ENCODE data around the gene GRIPAP1. TPM values are rescaled to one million over a fixed set of nuclear protein-coding genes. Genes with fewer than 3 reads are reported as not detected.
A peak's percentile ranks its signal among the peaks of the same experiment; 100 is the strongest.

GRIPAP1 gene
- total RNA-seq, 5 donors from 2014 or later (not counting 1 experiment from before 2014, with no cell fraction given), result 85.2 to 123 (median 104) TPM

GRCh38 chrX:49040376-49040955 lies 38.4 kb upstream of the GRIPAP1 start:
- no peaks in the 10 kb centered on the region for H3K9me3 Mint-ChIP-seq
- no peak overlapping the region for H3K4me3 ChIP-seq (ENCODE audit: control insufficient read depth in 1 of 2, extremely low read depth in 1 of 2, low read length in 1 of 2)
- H3K27ac Mint-ChIP-seq, result peak overlapping the region; percentile 75 to 79
- H3K27me3 Mint-ChIP-seq, result no peaks in the 10 kb centered on the region
- DNase-seq (no peak), ATAC-seq (replicated peaks in 1 of 4) (no peak)
- no peaks in the 10 kb centered on the region for H3K9me3 ChIP-seq
- peaks cover 32 to 46% (median 40%) of the 10 kb centered on the region in 3 donors for H3K4me1 Mint-ChIP-seq
- no peaks in the 10 kb centered on the region for H3K27me3 ChIP-seq (replicated peaks in 1 of 2; ENCODE audit: control insufficient read depth in 2 of 2, extremely low read depth in 1 of 2, insufficient read depth in 2 of 2, low read length in 1 of 2)
- H3K36me3 Mint-ChIP-seq, result peaks cover 12% of the 10 kb centered on the region
- CTCF ChIA-PET, result no interaction called here
- H3K36me3 ChIP-seq (ENCODE audit: control insufficient read depth in 2 of 2, extremely low read depth in 1 of 2, insufficient read depth in 1 of 2, low read length in 1 of 2), result peaks cover 0 to 15% of the 10 kb centered on the region in 2 donors
- H3K4me3 Mint-ChIP-seq, result peak overlapping the region; percentile 13 to 80 (median 31)
- WGBS (ENCODE audit: insufficient coverage), result 83% methylated on average over 2 of the region's 7 CpGs
- peak overlapping the region; percentile 38 for H3K27ac ChIP-seq (ENCODE audit: low read length)
- POLR2A ChIA-PET, result no interaction called here
- H3K4me1 ChIP-seq (ENCODE audit: control insufficient read depth in 1 of 2, extremely low read depth in 1 of 2, insufficient read depth in 2 of 2, low read length in 2 of 2), result peaks cover 2 to 34% of the 10 kb centered on the region in 2 experiments

GRCh38 chrX:49039598-49040375 lies 37.7 kb upstream of the GRIPAP1 start:
- DNase-seq, result peak in 29 of 35 experiments; percentile 4 to 47 (median 15)
- no peak for ATAC-seq (replicated peaks in 1 of 4)
- Mint-ChIP-seq H3K27ac (peak overlapping the region; percentile 75 to 79), H3K27me3 (peaks cover 0 to under 1% of the 10 kb centered on the region in 2 donors), H3K4me1 (peaks cover 32 to 46% (median 40%) of the 10 kb centered on the region in 3 donors), H3K4me3 (peak overlapping the region; percentile 13 to 31 (median 22)), H3K9me3 (no peaks in the 10 kb centered on the region), H3K36me3 (peaks cover 13% of the 10 kb centered on the region)
- Histone ChIP-seq H3K9me3 (no peaks in the 10 kb centered on the region), H3K4me3 (ENCODE audit: control insufficient read depth in 1 of 2, extremely low read depth in 1 of 2, low read length in 1 of 2) (no peak overlapping the region), H3K27me3 (replicated peaks in 1 of 2; ENCODE audit: control insufficient read depth in 2 of 2, extremely low read depth in 1 of 2, insufficient read depth in 2 of 2, low read length in 1 of 2) (no peaks in the 10 kb centered on the region), H3K27ac (ENCODE audit: low read length) (peak overlapping the region; percentile 38), H3K4me1 (ENCODE audit: control insufficient read depth in 1 of 2, extremely low read depth in 1 of 2, insufficient read depth in 2 of 2, low read length in 2 of 2) (peaks cover 2 to 34% of the 10 kb centered on the region in 2 experiments), H3K36me3 (ENCODE audit: control insufficient read depth in 2 of 2, extremely low read depth in 1 of 2, insufficient read depth in 1 of 2, low read length in 1 of 2) (peaks cover 0 to 16% of the 10 kb centered on the region in 2 donors)
- no CpG with 5 or more reads among the region's 9 CpGs for WGBS (ENCODE audit: insufficient coverage)
- ChIA-PET POLR2A (no interaction called here), CTCF (interaction anchor here in 1 of 2 donors (0.6 kb wide), 1 partner anchor 73 kb away, joined by 3 read pairs; no protein-coding TSS in a partner anchor)

GRCh38 chrX:49037883-49038475 lies 35.9 kb upstream of the GRIPAP1 start:
- POLR2A ChIA-PET, result no interaction called here
- 97% methylated on average over 6 of the region's 15 CpGs for WGBS (ENCODE audit: insufficient coverage)
- Histone ChIP-seq H3K27ac (ENCODE audit: low read length) (no peak overlapping the region), H3K9me3 (no peaks in the 10 kb centered on the region), H3K4me3 (ENCODE audit: control insufficient read depth in 1 of 2, extremely low read depth in 1 of 2, low read length in 1 of 2) (no peak overlapping the region), H3K36me3 (ENCODE audit: control insufficient read depth in 2 of 2, extremely low read depth in 1 of 2, insufficient read depth in 1 of 2, low read length in 1 of 2) (peaks cover 0 to 33% of the 10 kb centered on the region in 2 donors), H3K27me3 (replicated peaks in 1 of 2; ENCODE audit: control insufficient read depth in 2 of 2, extremely low read depth in 1 of 2, insufficient read depth in 2 of 2, low read length in 1 of 2) (no peaks in the 10 kb centered on the region), H3K4me1 (ENCODE audit: control insufficient read depth in 1 of 2, extremely low read depth in 1 of 2, insufficient read depth in 2 of 2, low read length in 2 of 2) (peaks cover 2 to 27% of the 10 kb centered on the region in 2 experiments)
- Mint-ChIP-seq H3K27me3 (peaks cover 0 to 4% of the 10 kb centered on the region in 2 donors), H3K27ac (no peak overlapping the region), H3K4me3 (no peak overlapping the region), H3K9me3 (no peaks in the 10 kb centered on the region), H3K4me1 (peaks cover 32 to 41% (median 35%) of the 10 kb centered on the region in 3 donors), H3K36me3 (peaks cover 25% of the 10 kb centered on the region)
- DNase-seq, result no peak
- CTCF ChIA-PET, result no interaction called here
- no peak for ATAC-seq (replicated peaks in 1 of 4)

GRCh38 chrX:49030283-49030682 lies 28.2 kb upstream of the GRIPAP1 start:
- Histone ChIP-seq H3K4me3 (ENCODE audit: control insufficient read depth in 1 of 2, extremely low read depth in 1 of 2, low read length in 1 of 2) (no peak overlapping the region), H3K4me1 (ENCODE audit: control insufficient read depth in 1 of 2, extremely low read depth in 1 of 2, insufficient read depth in 2 of 2, low read length in 2 of 2) (no peaks in the 10 kb centered on the region), H3K27me3 (replicated peaks in 1 of 2; ENCODE audit: control insufficient read depth in 2 of 2, extremely low read depth in 1 of 2, insufficient read depth in 2 of 2, low read length in 1 of 2) (no peaks in the 10 kb centered on the region), H3K9me3 (no peaks in the 10 kb centered on the region), H3K27ac (ENCODE audit: low read length) (no peak overlapping the region), H3K36me3 (ENCODE audit: control insufficient read depth in 2 of 2, extremely low read depth in 1 of 2, insufficient read depth in 1 of 2, low read length in 1 of 2) (peaks cover 0 to 24% of the 10 kb centered on the region in 2 donors)
- Mint-ChIP-seq H3K4me3 (no peak overlapping the region), H3K27ac (no peak overlapping the region), H3K9me3 (no peaks in the 10 kb centered on the region), H3K36me3 (peaks cover 17% of the 10 kb centered on the region), H3K27me3 (peaks cover 0 to 4% of the 10 kb centered on the region in 2 donors), H3K4me1 (no peaks in the 10 kb centered on the region)
- DNase-seq (no peak), ATAC-seq (replicated peaks in 1 of 4) (no peak)
- ChIA-PET CTCF (interaction anchor here in 1 of 2 donors (0.6 kb wide), 1 partner anchor 53 kb away, joined by 3 read pairs; no protein-coding TSS in a partner anchor), POLR2A (no interaction called here)
- no CpG with 5 or more reads among the region's 6 CpGs for WGBS (ENCODE audit: insufficient coverage)

- Mint-ChIP-seq H3K9me3 (no peaks in the 10 kb centered on the region), H3K4me3 (no peak overlapping the region), H3K36me3 (peaks cover 17% of the 10 kb centered on the region), H3K27me3 (peaks cover 0 to 4% of the 10 kb centered on the region in 2 donors), H3K4me1 (no peaks in the 10 kb centered on the region), H3K27ac (no peak overlapping the region)
- ATAC-seq (replicated peaks in 1 of 4), result no peak
- DNase-seq, result no peak
- Histone ChIP-seq H3K4me1 (ENCODE audit: control insufficient read depth in 1 of 2, extremely low read depth in 1 of 2, insufficient read depth in 2 of 2, low read length in 2 of 2) (no peaks in the 10 kb centered on the region), H3K27ac (ENCODE audit: low read length) (no peak overlapping the region), H3K27me3 (replicated peaks in 1 of 2; ENCODE audit: control insufficient read depth in 2 of 2, extremely low read depth in 1 of 2, insufficient read depth in 2 of 2, low read length in 1 of 2) (no peaks in the 10 kb centered on the region), H3K4me3 (ENCODE audit: control insufficient read depth in 1 of 2, extremely low read depth in 1 of 2, low read length in 1 of 2) (no peak overlapping the region), H3K36me3 (ENCODE audit: control insufficient read depth in 2 of 2, extremely low read depth in 1 of 2, insufficient read depth in 1 of 2, low read length in 1 of 2) (peaks cover 0 to 24% of the 10 kb centered on the region in 2 donors), H3K9me3 (no peaks in the 10 kb centered on the region)
- ChIA-PET POLR2A (no interaction called here), CTCF (no interaction called here)
- WGBS (ENCODE audit: insufficient coverage), result no CpG with 5 or more reads among the region's 6 CpGs
Observed at GRCh38 chrX:49029876-49030275, 27.8 kb upstream of the GRIPAP1 start.

GRCh38 chrX:49019599-49020249 lies 17.7 kb upstream of the GRIPAP1 start:
- WGBS (ENCODE audit: insufficient coverage), result no CpG with 5 or more reads among the region's 7 CpGs
- ChIA-PET POLR2A (interaction anchor here in 1 of 2 donors (0.6 kb wide), 1 partner anchor 91 kb away, joined by 3 read pairs; no protein-coding TSS in a partner anchor), CTCF (no interaction called here)

More at GRCh38 chrX:49019599-49020249, 17.7 kb upstream of the GRIPAP1 start:
- H3K36me3 Mint-ChIP-seq, result no peaks in the 10 kb centered on the region
- ATAC-seq (replicated peaks in 1 of 4) (no peak), DNase-seq (no peak)
- Histone ChIP-seq H3K4me1 (ENCODE audit: control insufficient read depth in 1 of 2, extremely low read depth in 1 of 2, insufficient read depth in 2 of 2, low read length in 2 of 2) (no peaks in the 10 kb centered on the region), H3K4me3 (ENCODE audit: control insufficient read depth in 1 of 2, extremely low read depth in 1 of 2, low read length in 1 of 2) (no peak overlapping the region), H3K9me3 (no peaks in the 10 kb centered on the region), H3K27ac (ENCODE audit: low read length) (no peak overlapping the region), H3K36me3 (ENCODE audit: control insufficient read depth in 2 of 2, extremely low read depth in 1 of 2, insufficient read depth in 1 of 2, low read length in 1 of 2) (no peaks in the 10 kb centered on the region), H3K27me3 (replicated peaks in 1 of 2; ENCODE audit: control insufficient read depth in 2 of 2, extremely low read depth in 1 of 2, insufficient read depth in 2 of 2, low read length in 1 of 2) (no peaks in the 10 kb centered on the region)
- no peak overlapping the region for H3K4me3 Mint-ChIP-seq
- no peaks in the 10 kb centered on the region for H3K9me3 Mint-ChIP-seq
- no peaks in the 10 kb centered on the region for H3K27me3 Mint-ChIP-seq
- no peaks in the 10 kb centered on the region for H3K4me1 Mint-ChIP-seq
- no peak overlapping the region for H3K27ac Mint-ChIP-seq

Measured in T-cell (primary cell).